ENCODE results near the gene MICU2. TPM values are rescaled to one million over a fixed set of nuclear protein-coding genes. Genes with fewer than 3 reads are reported as not detected.

The MICU2 gene
- total RNA-seq, 2 donors from 2014 or later, result 43.5 to 49.5 TPM

- intact Hi-C loops (cut with DNase I), result loop anchor here in 1 of 2 donors (10.0 kb wide), 1 partner anchor 54 kb away; no protein-coding TSS in a partner anchor
- DNase-seq (peak; percentile 92), ATAC-seq (peak; percentile 98 to 99)
These were observed 144.9 kb downstream of the MICU2 start, which contains the start of gene ZDHHC20 for GRCh38 chr13:21458813-21459701. ZDHHC20 (minus strand) TSS chr13:21459303; CDS start chr13:21459171, 132 bp downstream.

DNA sequence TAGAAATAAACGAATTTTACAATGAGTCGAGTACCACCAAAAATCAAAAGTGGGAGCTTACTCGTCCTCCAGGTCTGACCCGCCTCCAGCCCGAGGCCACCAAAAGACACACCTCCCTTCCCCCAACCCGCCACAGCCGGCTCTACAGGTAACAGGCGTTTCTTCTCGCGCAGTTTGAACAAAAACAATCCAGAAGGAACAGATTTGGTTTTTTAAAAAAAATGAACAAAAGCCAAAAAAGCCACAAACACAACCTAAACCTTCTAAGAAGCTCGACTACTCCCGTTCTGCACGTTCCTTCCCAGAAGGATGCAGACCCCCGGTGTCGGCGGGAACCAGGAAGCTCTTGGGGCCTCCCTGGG lies 145.5 kb downstream of the MICU2 start:
- peak; percentile 47 for DNase-seq
- peak in 1 of 2 donors; percentile 36 for ATAC-seq
- intact Hi-C loops (cut with DNase I), result loop anchor here in 1 of 2 donors (10.0 kb wide), 1 partner anchor 54 kb away; no protein-coding TSS in a partner anchor

- intact Hi-C loops (cut with DNase I), result loop anchor here in 1 of 2 donors (10.0 kb wide), 1 partner anchor 49 kb away; no protein-coding TSS in a partner anchor
- ATAC-seq (no peak), DNase-seq (no peak)
These were observed 150.4 kb downstream of the MICU2 start for GRCh38 chr13:21453387-21454081.

- no peak for DNase-seq
- intact Hi-C loops (cut with DNase I), result loop anchor here in 1 of 2 donors (10.0 kb wide), 1 partner anchor 46 kb away; no protein-coding TSS in a partner anchor
- no peak for ATAC-seq
These were observed 153.0 kb downstream of the MICU2 start for GRCh38 chr13:21450936-21451335.

GRCh38 chr13:21446656-21447055 lies 157.3 kb downstream of the MICU2 start:
- intact Hi-C loops (cut with DNase I), result no loop called here
- DNase-seq, result no peak

GRCh38 chr13:21445759-21446158 lies 158.2 kb downstream of the MICU2 start:
- intact Hi-C loops (cut with DNase I), result no loop called here
- no peak for DNase-seq
- ATAC-seq, result no peak

More at GRCh38 chr13:21446656-21447055, 157.3 kb downstream of the MICU2 start:
- no peak for ATAC-seq

- DNase-seq, result no peak
- no peak for ATAC-seq
- intact Hi-C loops (cut with DNase I), result no loop called here
These were observed 160.8 kb downstream of the MICU2 start for GRCh38 chr13:21443171-21443570.

Other genes with a start within 250 kb of the MICU2 start
- 10 to 100 TPM; 21.7 to 24.2 TPM for gene ZDHHC20, start 144.9 kb downstream of the MICU2 start, total RNA-seq
- gene FGF9, start 66.9 kb upstream of the MICU2 start, total RNA-seq, result 1 to 10 TPM; 5.9 to 7.8 TPM